Stimulated activated CD8-positive, alpha-beta memory T cell treated with anti-CD3 and anti-CD28 coated beads, Interleukin-15, amount 100 ng/mL, for 1 hour (primary cell): ENCODE measurements around the gene STOML1.

ENCODE experiments used
- DNase-seq: peaks from one replicate; pipeline ENCODE4 v3.0.0-alpha.2; 2020; ENCODE audit warnings: low read depth

STOML1 gene

GRCh38 chr15:74013374-74013894 is 21.3 kb upstream of the STOML1 start:
- no peak for DNase-seq

DNA sequence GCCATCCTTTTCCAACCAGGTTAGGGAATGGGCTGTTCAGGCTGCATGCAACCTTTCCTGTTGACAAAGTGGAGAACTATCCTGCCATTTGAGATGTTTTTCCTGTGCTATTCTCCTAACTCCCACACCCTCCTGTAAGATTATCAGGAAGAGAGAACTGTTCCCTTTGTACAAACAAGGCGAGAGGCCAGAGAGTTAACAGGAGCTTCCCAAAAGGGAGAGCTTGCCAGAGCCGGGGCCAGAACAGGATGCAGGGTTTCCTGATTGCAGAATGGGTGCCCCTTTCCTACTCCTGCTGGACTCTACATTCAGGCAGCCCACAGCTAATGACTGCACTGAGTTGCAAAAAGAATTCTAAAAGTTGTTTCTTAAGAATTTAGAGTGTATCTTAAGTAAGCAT is 19.5 kb upstream of the STOML1 start:
- DNase-seq, result no peak

DNA sequence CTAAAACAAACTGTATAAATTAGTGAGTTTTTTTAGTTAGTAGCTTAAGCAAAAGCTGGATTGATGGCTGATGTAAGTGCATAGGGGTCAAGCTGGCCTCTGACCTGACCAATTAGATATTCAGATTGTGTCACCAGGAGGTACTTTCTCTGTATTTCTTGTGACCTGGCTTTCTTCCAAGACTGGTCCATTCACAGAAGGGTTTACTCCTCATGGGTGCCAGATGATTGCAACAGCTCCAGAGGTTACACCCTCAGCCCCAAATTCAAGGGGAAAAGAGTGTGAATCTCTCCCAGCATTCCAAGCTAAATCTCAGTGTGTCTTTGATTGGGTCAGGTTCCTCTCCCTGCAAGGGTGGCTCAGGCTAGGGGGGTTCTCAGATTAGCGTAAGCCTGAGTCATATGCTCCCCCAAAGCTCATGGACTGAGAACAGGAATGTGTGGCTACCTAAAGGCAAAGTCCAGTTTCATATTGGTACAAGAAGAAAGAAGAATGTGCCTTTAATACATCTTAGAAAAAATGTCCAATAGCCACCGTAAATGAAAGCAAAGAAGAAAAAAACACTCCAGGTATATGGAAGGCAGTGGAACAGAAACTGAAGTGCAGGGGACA is 18.9 kb upstream of the STOML1 start:
- no peak for DNase-seq

GRCh38 chr15:74008901-74009300 is 16.8 kb upstream of the STOML1 start:
- DNase-seq, result no peak

DNA sequence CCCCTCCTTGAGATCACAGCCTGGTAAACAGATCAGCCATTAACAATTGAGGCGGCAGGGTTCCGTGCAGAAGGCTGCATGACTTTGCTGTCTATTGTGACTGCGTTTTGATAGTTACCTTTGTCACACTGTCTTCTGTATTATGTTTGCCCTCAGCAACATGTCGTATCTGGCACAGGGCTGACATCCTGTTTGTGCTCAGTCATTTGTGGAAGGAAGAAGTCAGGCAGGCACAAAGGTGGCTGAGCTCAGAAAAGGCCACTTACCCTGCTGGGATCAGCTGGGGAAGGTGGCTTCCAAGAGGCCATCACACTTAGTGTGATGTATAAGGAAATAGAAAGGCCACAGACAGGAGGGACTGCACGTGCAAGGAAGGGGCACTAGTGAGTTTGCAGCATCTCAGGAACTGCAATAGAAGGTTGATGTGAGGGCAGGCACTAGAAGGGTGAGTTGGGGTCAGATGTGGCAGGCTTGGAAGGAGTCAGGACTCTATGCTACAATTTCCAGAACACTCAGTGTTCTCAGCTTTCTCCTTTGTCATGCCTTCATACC is 15.8 kb upstream of the STOML1 start:
- no peak for DNase-seq

DNA sequence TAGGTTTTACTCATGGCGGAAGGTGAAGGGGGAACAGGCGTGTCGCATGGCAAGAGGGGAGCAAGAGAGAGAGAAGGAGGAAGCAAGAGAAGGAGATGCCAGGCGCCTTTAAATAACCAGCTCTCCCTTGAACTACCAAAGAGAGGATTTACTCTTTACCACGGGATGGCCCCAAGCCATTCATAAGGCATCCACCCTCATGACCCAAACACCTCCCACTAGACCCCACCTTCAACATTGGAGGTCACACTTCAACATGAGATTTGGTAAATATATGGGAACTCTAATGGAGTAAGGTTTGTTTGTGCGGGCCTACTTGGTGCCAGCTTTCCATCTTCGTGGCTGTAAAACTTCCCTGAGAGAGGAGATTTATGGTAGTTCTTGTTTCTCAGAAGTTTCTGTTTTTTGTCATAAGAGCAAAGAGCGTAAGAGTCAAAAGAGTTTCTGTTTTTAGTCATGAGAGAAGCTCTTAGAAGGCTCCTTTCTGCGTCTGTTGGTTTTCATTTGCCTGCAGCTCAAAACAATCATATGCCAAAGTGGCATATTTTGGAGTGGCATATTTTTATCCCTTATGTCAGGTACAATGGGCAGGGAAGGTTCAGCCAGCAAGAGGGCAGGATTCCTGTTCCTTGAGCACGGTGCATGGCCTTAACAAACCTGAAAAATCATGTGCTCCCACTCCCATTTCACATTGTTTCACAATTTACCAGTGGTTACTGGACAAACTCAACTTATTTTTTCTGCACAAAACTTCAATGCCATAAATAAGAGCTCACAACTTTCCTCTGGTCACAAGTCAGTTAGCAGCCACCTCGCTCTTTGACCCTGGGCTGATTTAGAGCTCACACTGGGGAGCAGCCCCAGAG is 14.9 kb upstream of the STOML1 start:
- no peak for DNase-seq

DNA sequence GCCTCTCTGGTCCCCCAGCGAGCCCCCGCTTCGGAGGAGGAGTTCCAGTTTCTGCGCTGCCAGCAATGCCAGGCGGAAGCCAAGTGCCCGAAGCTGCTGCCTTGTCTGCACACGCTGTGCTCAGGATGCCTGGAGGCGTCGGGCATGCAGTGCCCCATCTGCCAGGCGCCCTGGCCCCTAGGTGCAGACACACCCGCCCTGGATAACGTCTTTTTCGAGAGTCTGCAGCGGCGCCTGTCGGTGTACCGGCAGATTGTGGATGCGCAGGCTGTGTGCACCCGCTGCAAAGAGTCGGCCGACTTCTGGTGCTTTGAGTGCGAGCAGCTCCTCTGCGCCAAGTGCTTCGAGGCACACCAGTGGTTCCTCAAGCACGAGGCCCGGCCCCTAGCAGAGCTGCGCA is 5.9 kb upstream of the STOML1 start:
- DNase-seq, result no peak

- DNase-seq, result no peak
Observed at GRCh38 chr15:73996939-73997338, 4.8 kb upstream of the STOML1 start.

DNA sequence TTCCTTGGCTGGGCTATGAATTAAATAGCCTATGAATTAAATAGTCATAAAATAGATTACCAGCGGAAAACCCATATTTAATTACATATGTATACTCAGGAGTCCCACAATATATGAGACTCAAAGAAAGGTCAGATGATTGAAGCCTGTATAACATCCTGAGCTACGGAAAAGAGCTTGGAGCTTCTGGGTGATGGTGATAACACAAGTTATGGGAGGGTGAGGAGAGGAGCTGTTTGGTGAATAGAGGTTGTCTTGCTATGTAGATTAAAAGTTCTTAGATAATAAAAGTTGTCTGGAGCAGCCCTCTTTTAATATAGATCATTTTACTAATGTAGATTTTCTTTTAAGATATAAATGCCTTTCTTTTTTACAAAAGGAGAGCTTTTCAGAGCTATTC is 4.2 kb upstream of the STOML1 start:
- no peak for DNase-seq

GRCh38 chr15:73994912-73995622 is 3.0 kb upstream of the STOML1 start:
- DNase-seq, result no peak

- peak; percentile 87 for DNase-seq
Observed at GRCh38 chr15:73994413-73994883, 2.4 kb upstream of the STOML1 start, which contains the start of gene PML. PML (plus strand) TSS chr15:73994716; CDS start chr15:73994813, 97 bp downstream.

GRCh38 chr15:73993211-73993994 is 1.3 kb upstream of the STOML1 start:
- no peak for DNase-seq

GRCh38 chr15:73992594-73992898 is 451 bp upstream of the STOML1 start:
- DNase-seq, result no peak

DNA sequence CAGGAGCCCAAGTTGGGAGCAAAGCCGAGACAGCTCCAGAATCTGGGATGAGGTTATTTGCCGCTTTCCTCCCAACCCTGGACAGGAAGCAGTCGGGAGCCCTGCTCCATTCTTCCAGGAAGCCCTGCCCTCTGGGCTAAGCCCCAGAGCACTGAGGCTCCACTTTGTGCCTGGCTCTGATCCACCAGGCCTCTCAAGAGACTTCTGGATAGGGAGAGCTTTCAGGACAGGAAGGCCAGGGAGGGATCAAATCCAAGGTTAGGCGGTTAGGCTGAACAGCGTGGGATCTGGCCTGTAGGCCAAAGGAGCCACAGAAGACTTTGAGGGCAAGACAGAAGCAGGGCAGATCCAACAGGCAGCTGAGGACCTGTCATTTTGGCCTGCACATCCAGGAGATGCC is 835 bp downstream of the STOML1 start:
- no peak for DNase-seq

DNA sequence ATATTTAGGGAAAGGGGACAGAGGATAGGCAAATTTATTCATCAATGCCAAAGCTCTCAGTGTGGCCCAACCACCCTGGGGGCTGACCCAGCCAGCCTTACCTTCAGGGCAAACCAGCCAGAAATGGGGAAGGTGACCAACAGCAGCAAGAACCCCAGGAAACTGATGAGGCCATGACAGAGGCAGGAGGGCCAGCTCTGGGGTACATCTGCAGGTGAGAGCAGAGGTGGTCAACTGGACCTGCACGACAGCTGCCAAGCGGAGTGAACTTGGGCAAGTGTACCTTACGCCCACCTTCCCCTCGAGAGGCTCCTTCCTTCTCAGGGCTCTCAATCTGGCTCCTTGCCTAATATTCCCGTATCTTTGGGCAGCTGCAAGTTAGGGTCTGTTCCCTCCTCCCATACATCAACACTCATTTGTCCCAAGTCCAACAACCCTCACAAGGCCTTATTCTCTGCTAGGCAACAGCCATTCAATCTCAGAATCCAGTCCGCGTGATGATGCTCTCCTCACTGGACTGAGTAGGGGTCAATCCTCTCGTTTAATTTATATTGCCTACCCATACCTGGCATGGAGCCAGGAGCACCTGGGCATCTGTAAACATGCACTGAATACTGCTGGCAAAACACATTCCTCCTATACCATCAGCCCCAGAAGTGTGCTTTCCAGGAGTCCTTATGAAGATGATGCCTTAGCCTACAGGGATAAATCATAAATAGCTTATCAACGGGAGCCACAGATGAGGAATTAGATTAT is 1.7 kb downstream of the STOML1 start:
- no peak for DNase-seq

GRCh38 chr15:73989001-73989798 is 2.9 kb downstream of the STOML1 start:
- no peak for DNase-seq

- DNase-seq, result no peak
Observed at GRCh38 chr15:73988445-73988969, 3.6 kb downstream of the STOML1 start.

DNA sequence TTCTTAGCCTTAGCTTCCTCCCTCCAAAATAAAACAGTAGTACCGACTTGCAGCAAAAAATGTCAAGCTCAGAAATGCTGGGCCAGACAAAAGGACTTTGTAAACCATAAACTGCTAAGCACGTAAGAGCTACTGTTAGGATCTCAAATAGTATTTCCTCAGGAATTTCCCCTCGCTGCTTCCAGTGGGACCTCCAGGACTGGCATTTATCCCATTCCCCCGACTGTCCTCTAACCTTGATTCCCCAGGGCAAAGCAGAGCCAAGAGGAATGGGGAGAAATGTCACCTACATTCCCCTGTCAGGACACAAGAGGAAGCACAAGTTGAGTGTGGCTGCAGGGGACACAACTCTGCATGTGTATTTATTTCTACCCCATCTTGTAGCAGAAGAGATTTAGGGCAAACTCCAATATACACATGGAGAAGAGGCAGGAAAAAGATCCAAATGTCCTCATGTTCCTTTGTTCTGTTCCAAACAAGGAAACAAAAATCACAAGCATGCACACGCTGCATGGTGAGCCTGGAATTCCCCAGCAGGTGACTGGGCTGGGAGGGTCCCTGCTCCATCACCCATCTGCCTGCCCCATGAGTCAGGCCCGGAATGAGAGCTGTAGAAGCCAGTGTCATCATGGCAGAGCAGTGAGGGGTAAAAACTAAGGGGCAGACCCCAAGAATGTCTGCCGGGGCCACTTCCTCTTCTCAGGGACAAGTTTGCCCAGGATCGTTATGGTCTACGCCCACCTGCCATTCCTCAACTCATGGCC is 4.2 kb downstream of the STOML1 start:
- no peak for DNase-seq

- DNase-seq, result no peak
Observed at GRCh38 chr15:73987250-73987649, 4.8 kb downstream of the STOML1 start.
